Measurements from ENCODE around the gene ZCCHC2. TPM values are rescaled to one million over a fixed set of nuclear protein-coding genes. Genes with fewer than 3 reads are reported as not detected.

The ZCCHC2 gene
- total RNA-seq, 1 donor from 2014 or later, result 14.8 TPM

GRCh38 chr18:62509779-62510178 is 13.0 kb upstream of the ZCCHC2 start:
- no peak for DNase-seq (ENCODE audit: low read depth)
- no peak for TF ChIP-seq CTCF (conservative IDR thresholded peaks at IDR 0.05; ENCODE audit: low read depth, low read length)
- H3K4me3 ChIP-seq (ENCODE audit: low read depth, low read length), result no peak overlapping the region

- no peak for TF ChIP-seq CTCF (conservative IDR thresholded peaks at IDR 0.05; ENCODE audit: low read depth, low read length)
- DNase-seq (ENCODE audit: low read depth), result no peak
- no peak overlapping the region for H3K4me3 ChIP-seq (ENCODE audit: low read depth, low read length)
These were observed 12.0 kb upstream of the ZCCHC2 start for GRCh38 chr18:62510789-62511188.

GRCh38 chr18:62512532-62512931 is 10.3 kb upstream of the ZCCHC2 start:
- no peak for DNase-seq (ENCODE audit: low read depth)
- H3K4me3 ChIP-seq (ENCODE audit: low read depth, low read length), result no peak overlapping the region
- no peak for TF ChIP-seq CTCF (conservative IDR thresholded peaks at IDR 0.05; ENCODE audit: low read depth, low read length)

- no peak for DNase-seq (ENCODE audit: low read depth)
- no peak overlapping the region for H3K4me3 ChIP-seq (ENCODE audit: low read depth, low read length)
- no peak for TF ChIP-seq CTCF (conservative IDR thresholded peaks at IDR 0.05; ENCODE audit: low read depth, low read length)
These were observed 9.8 kb upstream of the ZCCHC2 start for GRCh38 chr18:62512996-62513395.

- DNase-seq (ENCODE audit: low read depth), result no peak
- TF ChIP-seq CTCF (conservative IDR thresholded peaks at IDR 0.05; ENCODE audit: low read depth, low read length), result no peak
- no peak overlapping the region for H3K4me3 ChIP-seq (ENCODE audit: low read depth, low read length)
These were observed 8.3 kb upstream of the ZCCHC2 start for GRCh38 chr18:62514570-62514969.

GRCh38 chr18:62516242-62516641 is 6.6 kb upstream of the ZCCHC2 start:
- no peak for DNase-seq (ENCODE audit: low read depth)
- no peak overlapping the region for H3K4me3 ChIP-seq (ENCODE audit: low read depth, low read length)
- no peak for TF ChIP-seq CTCF (conservative IDR thresholded peaks at IDR 0.05; ENCODE audit: low read depth, low read length)

- DNase-seq (ENCODE audit: low read depth), result no peak
- no peak for TF ChIP-seq CTCF (conservative IDR thresholded peaks at IDR 0.05; ENCODE audit: low read depth, low read length)
- no peak overlapping the region for H3K4me3 ChIP-seq (ENCODE audit: low read depth, low read length)
These were observed 4.1 kb upstream of the ZCCHC2 start for GRCh38 chr18:62518460-62519375.

Measured in epithelial cell of proximal tubule (primary cell).